ACHN (cell line): Measurements from ENCODE around the gene DOCK6.
A peak's percentile ranks its signal among the peaks of the same experiment; 100 is the strongest.

Experiments
- DNase-seq: peaks from one replicate; pipeline ENCODE4 v3.0.0-alpha.2; 2015
- in situ Hi-C: cut with HindIII; loops from 2 replicates; pipeline ENCODE4 v1.10.0; 2017; ENCODE audit warnings: low sequenced_read_pairs, low pct_ligation_motif_present, low pct_unique_long_range_greater_than_20kb

DOCK6 gene

DNA sequence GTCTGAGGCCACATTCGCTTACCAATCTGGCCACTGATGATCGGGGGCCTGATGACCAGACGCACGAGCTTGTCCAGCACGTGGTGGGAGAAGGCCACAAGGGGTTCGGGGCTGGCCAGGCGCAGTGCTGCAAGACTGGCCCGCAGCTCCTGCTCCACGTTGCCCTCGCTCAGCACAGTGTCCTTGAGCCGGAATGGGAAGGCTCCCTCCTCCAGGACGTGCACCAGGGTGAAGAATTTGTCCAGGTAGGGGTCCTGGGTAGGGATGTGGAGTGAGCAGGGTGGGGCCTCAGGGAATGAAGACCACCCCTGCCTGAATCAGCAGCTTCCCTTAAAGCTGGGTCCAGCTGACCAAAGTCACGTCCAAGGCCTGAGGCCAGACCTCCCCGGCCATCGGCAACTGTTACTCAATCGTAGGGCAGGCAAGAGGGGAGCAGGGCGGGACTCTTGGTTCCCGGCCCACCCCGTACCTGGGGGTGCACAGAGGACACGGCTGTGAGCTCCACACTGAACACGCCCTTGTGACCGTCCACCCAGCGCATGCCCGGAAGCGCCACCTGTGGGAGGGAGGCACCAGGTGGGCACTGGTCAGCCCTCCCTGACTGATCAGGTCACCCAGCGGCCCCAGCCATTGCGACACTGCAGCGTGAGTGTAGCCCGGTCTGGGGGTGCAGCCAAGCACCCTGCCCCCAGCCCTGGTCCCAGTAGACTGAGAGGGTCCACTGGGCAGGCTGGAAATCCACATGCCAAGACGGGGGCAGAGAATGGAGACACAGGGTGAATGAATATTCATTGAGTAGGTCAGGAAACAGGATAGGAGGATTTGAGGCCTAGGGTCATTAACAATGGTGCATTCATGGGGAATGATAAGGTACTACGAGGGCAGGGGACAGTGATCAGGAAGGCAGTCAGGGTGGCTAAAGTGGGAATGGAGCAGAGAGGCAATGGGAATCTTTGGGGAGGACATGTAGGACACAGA lies 25.7 kb downstream of the DOCK6 start:
- in situ Hi-C loops = no loop called here
- no peak for DNase-seq

DNA sequence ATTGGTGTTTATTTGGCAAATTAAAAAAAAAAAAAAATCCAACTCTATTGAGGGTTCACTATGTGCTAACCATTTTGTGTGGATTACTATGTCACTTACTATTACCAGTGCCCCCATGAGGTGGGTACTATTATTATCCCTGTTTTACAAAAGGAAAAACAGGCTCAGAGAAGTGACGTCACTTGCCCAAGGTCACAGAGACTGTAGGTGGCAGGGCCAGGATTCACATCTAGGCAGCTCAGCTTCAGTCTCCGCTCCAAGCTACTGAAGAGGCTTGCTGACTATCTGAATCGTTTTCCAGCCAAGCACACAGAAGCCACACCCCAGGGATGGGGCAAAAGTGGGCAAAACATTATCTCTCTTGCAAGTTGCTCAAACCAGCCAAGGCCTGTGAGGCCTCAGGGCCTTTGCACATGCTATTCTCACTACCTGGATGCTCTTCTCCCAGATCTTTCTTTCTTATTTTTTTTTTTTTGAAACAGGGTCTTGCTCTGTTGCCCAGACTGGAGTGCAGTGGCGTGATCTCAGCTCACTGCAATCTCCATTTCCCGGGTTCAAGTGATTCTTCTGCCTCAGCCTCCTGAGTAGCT lies 27.7 kb downstream of the DOCK6 start:
- in situ Hi-C loops = no loop called here
- no peak for DNase-seq

DNA sequence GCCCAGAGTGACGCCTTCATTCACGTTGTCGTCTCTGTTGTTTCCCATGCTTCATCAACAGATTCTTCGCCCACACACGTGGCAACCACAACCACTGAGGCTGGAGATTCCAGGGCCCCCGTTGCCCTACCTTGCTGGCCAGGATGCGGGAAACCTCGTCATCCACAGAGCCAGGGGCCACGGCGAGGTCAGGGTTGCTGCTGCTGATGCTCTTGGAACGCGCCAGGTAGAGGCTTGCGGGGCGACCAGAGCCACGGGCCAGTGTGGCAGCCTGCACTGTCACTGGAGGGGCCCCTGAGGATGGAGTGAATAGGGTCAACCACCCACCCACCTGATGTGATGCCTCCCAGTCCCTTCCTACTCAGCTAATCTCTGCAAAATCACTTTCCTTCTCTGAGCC lies 29.3 kb downstream of the DOCK6 start:
- no peak for DNase-seq
- in situ Hi-C loops = no loop called here

DNA sequence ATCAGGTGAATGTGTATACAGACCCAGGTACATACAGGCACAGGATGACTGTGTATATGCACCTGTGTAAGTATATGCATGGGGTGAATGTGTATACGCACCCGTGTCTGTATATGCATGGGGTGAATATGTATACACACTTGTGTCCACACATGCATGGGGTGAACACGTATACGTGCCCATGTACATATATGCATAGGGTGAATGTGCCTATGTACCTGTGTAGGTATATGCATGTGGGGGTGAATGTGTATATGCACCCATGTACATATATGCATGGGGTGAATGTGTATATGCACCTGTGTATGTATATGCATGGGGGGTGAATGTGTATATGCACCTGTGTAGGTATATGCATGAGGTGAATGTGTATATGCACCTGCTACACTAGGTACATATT lies 29.8 kb downstream of the DOCK6 start:
- in situ Hi-C loops = no loop called here

DNA sequence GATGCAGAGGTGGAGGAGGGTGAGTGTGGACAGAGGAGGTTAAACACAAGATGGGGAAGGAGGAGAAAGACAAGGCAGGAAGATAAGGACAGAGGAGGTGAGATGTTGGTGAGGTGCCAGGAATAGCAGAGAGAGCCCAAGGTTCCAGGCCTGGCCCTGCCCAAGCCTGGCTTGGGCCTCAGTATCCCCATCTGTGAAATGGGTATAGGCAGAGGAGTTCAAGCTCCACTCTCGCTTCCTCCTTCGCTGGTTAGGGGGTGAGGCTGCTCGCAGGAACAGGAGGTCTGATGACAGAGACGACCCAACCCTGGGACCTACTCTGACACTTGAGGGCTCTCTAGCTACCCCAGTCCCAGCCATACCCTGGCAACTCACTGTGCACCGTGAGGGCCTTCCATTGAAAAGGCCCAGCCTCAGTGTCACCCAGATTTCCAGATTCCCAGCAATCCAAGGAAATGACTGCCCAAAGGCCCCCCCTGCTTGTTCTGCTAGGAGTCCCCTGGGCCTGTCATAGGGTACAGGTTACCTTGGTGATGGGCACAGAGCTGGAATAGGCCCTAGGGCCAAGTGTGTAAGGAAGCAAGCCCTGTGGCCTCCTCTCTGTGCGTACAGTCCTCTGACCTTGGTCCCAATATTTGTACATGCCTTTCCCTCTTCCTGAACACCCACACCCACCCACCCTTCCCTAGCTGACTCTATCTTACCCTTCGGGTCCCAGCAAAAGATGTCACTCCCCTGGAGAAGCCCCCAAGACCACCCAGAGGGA lies 31.5 kb downstream of the DOCK6 start:
- DNase-seq = no peak
- in situ Hi-C loops = no loop called here

More for the DNA sequence above, 29.8 kb downstream of the DOCK6 start:
- no peak for DNase-seq

DNA sequence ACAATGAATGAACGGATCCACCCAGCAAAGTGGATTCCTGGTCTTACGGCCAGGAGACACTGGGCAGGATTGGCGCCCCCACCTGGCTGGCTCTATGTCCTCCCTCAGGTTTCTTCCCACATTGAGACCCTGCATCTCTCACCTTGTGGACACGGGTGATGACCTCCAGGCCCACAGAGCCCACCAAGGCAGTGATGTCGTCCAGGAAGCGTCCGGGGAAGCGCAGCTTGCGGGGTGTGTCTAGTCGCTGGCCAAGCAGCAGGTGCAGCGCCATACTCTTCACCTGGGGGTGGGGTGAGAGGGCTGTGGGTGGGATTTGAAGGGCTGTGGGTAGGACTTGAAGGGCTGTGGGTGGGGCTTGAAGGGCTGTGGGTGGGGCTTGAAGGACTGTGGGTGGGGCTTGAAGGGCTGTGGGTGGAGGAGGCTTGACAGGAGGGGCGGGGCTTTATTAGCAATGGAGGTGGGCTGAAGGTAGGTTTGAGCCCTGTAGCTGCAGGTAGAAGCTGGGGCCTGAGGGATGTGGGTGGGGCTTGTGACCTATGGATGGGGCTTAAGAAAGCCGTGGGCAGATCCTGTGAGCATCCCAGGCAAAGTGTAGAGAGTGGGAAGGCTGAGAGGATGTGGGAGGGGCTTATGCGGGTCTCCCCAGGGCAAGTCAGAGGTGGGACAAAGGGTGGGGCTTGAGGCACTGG lies 35.0 kb downstream of the DOCK6 start:
- in situ Hi-C loops = no loop called here
- peak; percentile 25 for DNase-seq

DNA sequence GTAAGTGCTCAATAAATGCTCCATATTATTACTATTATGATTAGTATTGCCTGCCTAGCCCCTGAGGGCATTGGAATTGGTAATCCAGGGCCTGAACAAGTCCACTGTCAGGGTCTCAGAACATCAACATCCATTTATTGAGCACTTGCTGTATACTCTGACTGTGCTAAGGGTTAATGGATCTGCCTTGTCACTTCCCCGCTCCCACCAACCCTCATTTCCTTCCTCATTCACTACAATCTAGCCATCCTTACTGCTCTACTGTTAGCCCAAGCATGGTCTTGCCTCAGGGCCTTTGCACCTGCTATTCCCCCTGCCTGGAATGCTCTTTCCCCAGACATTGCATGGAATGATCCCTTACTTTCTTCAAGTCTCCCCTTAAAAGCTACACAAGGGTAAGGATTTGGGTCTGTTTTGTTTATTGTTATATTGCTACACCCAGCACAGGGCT lies 35.6 kb downstream of the DOCK6 start:
- in situ Hi-C loops = no loop called here
- no peak for DNase-seq

DNA sequence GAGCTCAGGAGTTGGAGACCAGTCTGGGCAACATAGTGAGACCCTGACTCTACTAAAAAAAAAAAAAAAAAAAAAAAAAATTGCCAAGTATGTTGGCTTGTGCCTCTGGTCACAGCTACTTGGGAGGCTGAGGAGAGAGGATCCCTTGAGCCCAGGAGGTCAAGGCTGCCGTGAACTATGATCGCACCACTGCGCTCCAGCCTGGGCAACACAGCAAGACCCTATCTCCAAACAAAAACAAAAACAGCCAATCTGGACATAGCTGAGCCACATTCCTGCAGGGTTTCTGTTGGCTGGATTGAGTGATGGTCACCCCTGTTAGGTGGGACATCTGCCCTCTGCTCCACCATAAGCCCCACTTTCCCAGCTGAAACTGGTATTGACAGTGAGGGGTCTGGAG lies 36.5 kb downstream of the DOCK6 start:
- no peak for DNase-seq
- in situ Hi-C loops = no loop called here

DNA sequence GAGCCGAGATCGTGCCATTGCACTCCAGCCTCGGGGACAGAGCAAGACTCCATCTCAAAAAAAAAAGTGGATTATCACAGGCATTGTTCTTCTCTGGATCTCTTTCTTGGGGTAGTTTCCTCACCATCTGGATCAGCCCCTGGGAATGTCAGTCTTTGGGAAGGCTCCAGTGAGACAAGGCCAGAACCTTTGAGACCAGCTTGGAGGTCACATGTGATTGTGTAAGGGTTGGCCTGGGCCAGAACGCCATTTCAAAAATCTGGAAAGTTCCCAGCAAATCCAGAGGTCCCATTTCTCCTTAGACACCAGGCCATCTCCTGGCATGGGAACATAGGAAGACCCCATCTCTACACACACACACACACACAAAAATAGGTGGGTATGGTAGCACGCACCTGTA lies 37.2 kb downstream of the DOCK6 start:
- DNase-seq = no peak

DNA sequence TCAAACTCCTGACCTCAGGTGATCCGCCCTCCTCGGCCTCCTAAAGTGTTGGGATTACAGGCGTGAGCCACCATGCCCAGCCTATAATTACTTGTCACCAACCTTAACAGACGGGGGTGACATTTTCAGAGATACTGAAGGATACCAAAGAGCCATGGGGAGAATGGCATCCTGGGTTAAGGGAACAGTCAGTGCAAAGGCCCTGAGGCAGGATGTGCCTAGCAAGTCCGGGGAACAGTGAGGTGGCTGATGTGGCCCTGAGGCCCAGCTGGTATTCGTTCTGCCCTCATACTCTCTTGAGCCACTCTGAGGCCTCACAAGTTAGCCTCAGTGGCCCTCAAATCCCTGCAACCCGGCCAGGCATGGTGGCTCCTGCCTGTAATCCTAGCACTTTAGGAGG lies 37.9 kb downstream of the DOCK6 start:
- no peak for DNase-seq
- in situ Hi-C loops = no loop called here

More for the DNA sequence above, 37.2 kb downstream of the DOCK6 start:
- in situ Hi-C loops = no loop called here

DNA sequence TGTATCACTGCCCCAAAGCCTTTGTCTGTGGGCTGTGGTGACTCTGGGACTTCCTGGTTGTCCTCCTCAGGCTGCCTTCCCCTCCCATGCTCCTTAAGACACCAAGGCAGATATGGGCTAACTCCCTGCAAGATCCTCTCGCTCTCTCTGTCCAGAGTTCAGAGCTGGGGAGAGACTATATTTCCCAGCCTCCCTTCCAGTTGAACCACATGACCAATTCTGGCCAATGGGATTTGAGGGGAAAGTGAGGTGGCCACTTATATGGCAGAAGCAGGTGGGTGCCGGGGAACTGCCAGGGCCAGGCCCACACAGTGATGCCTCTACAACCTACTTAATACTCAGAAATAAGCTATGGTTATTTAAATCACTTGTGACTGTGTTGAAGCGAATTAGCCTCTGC lies 39.1 kb downstream of the DOCK6 start:
- no peak for DNase-seq
- in situ Hi-C loops = no loop called here

DNA sequence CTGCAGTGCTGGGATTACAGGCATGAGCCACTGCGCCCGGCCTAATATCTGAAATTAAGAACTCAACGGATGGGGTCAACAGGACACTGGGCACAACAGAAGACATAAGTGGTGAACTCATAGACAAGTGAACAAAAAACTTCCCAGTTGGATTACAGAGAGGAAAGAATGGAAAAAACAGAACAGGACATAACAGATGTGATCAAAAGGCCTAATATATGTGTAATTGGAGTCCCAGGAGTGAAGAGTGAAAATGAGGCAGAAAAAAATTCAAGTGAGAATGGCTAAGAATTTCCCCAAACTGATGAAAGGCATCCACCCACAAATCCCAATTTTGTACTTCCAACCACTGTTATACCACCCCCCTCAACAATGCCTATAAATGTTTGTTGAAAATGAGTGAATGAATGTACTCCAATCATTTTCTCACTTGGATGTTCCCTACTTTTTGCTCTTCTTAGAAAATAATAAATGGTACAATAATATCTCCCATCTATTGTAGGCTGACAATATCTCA lies 41.2 kb downstream of the DOCK6 start:
- in situ Hi-C loops = no loop called here
- DNase-seq = no peak

DNA sequence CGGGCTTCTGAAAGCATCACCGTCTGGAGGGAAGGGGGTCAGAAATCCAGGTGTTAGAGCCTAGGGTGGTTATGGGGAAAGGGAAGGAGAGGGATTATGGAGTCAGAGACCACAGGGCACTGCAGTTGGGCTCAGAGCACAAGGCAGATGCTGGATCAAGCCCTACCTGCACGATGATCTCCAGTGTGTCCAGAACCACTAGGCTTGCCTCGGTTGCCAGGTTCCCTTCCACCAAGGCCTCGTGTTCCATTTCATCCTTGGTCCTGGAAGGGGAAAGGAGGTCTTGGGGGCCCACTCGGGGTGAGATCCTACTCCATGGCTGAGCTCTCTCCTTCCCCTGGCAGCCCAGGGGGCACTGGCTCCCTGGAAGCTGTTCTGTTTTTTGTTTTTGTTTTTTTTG lies 47.9 kb downstream of the DOCK6 start:
- in situ Hi-C loops = no loop called here
- no peak for DNase-seq

DNA sequence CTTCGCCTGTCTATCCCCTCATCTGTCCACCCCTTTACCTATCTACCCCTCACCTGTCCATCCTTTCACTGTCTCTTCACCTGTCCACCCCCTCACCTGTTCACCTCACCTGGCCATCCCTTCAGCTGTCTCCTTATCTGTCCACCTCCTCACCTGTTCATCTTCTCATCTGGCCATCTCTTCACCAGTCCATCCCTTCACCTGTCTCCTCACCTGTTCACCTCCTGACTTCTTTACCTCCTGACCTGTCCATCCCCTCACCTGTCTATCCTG lies 51.7 kb downstream of the DOCK6 start:
- DNase-seq = no peak
- in situ Hi-C loops = no loop called here

DNA sequence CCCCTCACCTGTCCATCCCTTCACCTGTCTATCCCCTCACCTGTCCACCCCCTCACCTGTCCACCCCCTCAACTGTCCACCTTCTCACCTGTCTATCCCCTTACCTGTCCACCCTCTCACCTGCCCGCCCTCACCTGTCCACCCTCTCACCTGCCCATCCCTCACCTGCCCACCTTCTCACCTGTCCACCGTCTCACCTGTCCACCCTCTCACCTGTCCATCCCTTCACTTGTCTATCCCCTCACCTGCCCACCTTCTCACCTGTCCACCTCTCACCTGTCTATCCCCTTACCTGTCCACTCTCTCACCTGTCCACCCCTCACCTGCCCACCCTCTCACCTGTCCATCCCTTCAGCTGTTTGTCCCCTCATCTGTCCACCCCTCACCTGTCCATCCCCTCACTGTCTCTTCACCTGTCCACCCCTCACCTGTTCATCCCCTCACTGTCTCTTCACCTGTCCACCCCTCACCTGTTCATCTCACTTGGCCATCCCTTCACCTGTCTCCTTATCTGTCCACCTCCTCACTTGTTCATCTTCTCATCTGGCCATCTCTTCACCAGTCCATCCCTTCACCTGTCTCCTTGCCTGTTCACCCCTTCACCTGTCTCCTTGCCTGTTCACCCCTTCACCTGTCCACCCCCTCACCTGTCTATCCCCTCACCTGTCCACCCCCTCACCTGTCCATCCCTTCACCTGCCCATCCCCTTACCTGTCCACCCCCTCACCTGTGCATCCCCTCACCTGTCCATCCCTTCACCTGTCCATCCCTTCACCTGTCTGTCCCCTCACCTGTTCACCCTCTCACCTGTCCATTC lies 52.3 kb downstream of the DOCK6 start:
- DNase-seq = no peak
- in situ Hi-C loops = no loop called here

DNA sequence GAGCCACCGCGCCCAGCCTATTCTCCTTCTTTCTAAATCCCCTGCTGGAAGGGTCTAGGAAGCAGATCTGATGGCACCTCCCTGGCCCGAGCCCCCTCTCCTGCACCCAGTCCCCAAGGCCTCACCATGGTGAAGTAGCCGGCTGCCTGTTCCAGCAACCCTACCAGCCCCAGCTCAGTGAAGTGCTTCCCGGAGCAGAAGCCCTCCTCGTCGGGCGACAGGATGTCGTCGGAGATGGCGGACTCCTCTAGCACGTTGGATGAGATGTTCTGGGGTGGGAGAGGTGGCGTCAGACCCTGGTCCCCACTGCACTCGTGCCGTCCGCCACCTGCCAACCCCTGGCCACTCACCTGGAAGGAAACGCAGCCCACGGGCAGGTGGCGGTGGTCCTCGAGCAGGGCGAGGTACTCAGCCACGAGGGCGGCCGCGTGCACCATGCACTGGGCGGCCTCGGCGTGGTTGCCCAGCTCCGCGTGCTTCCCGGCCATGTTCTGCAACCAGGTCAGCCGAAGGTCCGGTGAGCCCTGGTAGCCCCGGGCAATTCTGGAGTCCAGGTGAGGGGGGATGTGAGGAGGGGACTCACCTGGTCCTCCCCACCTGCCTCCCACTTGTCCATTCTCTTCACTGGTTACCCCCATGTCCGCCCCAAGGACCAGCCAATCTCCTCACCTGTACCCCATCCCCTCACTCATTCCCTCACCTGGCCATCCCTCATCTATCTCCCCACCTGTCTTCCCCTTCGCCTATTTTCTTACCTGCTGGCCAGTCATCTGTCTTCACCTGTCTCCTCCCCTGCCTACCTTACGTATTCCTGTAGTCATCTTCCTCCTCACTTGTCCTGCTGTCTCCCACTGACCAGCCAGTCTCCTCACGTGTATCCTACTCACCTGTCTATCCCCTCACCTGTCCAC lies 53.5 kb downstream of the DOCK6 start:
- in situ Hi-C loops = no loop called here
- DNase-seq = no peak

DNA sequence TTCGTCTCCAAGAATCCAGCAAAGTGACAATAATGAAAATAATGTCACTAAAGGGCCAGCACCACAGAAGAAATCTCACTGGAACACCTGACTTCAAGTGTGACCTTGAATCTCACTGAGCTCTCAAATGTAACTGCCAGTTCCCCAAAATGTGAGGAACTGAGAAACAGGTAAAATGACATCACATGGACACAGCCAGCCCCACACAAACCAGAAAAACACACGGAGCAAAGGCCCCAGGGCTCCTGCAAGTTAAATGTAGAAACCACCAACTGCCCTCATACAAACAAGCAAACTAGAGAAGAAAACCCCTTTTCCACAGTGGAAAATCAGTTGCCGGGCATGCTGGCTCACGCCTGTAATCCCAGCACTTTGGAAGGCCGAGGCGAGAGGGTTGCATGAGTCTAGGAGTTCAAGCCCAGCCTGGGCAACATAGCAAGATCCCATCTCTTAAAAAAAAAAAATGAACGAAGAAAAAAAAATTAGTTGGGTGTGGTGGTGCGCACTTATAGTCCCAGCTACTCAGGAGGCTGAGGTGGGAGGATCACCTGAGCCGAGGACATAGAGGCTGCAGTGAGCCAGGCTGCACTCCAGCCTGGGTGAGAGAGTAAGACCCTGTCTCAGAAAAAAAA lies 56.3 kb downstream of the DOCK6 start:
- in situ Hi-C loops = no loop called here

More for the DNA sequence above, 56.3 kb downstream of the DOCK6 start:
- no peak for DNase-seq
